ENCODE data around the gene SPINT2.
"Not testable (repeated sequence)": the region's sequence is repeated elsewhere in the genome, so short reads cannot be mapped to it uniquely, and the experiment has no call there.

The SPINT2 gene

DNA sequence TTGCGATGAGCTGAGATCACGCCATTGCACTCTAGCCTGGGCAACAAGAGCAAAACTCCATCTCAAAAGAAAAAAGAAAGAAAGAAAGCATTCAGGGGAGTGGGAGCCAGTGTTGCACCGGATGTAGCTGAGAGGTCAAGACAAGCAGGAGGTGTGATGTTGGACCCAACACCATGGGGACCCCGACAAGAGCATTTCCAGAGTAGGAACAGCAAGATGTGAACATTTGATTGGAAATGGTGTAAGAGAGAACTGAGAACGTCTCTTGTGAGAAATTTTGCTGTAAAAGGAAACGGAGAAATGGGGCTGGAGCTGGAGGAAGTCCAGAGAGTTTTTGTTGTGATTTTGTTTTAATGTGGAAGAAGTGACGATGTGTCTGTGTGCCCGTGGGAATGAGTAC lies 24.6 kb upstream of the SPINT2 start:
- no peak for DNase-seq (ENCODE audit: low read depth, low spot score)

DNA sequence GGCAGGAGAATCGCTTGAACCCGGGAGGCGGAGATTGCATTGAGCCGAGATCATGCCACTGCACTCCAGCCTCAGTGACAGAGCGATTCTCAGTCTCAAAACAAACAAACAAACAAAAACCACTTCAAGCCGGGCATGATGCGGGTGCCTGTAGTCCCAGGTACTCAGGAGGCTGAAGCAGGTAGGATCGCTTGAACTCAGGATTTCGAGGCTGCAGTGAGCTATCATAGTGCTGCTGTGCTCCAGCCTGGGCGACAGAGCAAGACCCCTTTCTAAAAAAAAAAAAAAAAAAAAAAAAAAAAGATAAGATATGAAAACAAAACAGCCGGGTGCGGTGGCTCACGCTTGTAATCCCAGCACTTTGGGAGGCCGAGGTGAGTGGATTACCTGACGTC lies 21.1 kb upstream of the SPINT2 start:
- no peak for DNase-seq (ENCODE audit: low read depth, low spot score)

DNA sequence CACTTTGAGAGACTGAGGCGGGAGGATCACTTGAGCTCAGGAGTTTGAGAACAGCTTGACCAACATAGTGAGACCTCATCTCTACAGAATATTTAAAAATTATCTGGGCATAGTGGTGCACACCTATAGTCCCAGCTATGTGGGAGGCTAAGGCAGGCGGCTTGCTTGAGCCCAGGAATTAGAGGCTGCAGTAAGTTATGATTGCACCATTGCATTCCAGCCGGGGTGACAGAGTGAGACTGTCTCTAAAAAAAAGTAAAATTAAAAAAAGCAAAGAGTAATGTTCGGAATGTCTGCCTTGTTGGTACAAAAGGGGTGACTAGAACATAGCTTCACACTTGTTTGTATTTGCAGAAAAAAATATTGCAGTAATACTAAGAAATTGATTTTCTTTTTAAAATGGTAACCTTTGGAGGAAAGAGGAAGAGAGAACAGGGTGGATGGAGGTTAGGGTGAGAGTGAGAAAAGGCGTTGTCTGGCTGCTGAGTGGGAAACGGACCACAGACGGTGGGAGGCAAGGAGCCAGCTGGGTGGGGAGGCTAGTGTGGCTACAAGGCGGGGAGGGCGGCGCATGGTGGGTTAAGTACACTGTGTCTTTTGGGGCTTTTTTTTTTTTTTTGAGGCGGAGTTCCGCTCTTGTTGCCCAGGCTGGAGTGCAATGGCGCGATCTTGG lies 18.4 kb upstream of the SPINT2 start:
- no peak for DNase-seq (ENCODE audit: low read depth, low spot score)

DNA sequence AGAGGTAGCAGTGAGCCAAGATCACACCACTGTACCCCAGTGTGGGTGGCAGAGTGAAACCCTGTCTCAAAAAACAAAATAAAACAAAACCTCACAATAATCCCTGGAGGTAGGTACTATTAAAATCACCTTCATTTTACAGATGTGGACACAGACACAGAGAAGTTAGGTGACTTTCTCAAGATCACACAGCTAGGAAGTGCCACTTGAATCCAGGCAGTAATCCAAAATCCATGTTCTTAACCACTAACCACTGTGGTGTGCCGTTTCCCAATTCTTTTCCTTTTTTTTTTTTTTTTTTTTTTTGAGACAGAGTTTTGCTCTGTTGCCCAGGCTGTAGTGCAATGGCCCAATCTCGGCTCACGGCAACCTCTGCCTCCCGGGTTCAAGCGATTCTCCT lies 17.2 kb upstream of the SPINT2 start:
- no peak for DNase-seq (ENCODE audit: low read depth, low spot score)

DNA sequence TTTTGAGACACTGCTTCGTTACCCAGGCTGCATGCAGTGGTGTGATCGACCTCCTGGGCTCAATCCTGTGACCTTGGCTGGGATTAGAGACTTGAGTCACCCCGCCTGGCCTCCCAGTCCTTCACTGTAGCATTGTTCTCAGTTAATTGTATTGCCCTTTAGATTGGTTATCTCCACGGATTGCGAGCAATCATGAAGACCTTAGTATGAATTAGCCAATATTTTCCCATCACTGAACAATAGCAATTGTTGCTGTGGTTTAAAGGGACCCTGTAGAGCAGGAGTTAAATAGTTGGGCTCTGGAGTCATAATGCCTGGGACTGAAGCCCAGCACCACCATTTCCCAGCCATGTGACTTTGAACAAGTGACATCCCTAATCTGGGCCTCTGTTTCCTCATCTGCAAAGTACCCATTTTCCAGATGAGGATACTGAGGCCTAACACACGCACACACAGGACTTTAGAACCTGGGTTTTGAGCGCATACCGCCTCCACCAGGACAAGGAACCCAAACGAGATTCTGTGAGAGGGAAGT lies 16.6 kb upstream of the SPINT2 start:
- no peak for DNase-seq (ENCODE audit: low read depth, low spot score)

DNA sequence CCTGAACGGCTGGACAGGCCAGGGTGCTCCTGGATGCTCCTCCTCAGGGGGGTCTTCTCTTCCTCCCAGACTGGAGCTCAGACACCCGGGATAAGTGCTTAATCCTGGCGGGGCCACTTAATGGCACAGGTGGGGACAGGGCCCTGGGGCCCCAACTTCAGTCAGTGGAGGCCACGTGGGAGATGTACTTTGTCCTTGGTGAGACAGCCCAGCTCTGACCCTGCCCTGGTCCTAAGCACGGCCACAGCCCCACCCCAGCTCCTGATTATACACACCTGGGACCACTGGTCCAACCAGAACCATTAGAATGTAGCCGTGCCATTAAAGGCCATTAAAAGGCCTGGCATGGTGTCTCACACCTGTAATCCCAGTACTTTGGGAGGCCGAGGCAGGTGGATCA lies 16.0 kb upstream of the SPINT2 start:
- DNase-seq (ENCODE audit: low read depth, low spot score), result no peak

DNA sequence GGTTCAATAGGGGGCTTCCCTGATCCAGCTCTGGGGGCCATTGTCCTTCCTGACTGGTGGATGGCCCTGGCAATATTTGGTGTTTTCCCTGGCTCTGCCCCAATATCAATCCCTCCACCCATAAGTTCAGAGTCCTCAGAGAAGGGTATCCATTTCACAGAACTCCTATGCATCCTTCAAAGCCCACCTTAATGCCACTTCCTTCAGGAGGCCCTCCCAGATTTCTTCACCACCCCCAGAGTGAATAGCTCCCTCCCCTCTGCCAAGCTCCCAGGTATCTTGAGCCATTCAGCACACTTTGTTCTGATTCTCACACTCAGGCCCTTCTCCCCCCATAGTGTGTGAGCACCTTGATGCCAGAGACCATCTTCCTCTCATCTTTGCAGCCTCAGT lies 13.9 kb upstream of the SPINT2 start:
- DNase-seq (ENCODE audit: low read depth, low spot score), result no peak

DNA sequence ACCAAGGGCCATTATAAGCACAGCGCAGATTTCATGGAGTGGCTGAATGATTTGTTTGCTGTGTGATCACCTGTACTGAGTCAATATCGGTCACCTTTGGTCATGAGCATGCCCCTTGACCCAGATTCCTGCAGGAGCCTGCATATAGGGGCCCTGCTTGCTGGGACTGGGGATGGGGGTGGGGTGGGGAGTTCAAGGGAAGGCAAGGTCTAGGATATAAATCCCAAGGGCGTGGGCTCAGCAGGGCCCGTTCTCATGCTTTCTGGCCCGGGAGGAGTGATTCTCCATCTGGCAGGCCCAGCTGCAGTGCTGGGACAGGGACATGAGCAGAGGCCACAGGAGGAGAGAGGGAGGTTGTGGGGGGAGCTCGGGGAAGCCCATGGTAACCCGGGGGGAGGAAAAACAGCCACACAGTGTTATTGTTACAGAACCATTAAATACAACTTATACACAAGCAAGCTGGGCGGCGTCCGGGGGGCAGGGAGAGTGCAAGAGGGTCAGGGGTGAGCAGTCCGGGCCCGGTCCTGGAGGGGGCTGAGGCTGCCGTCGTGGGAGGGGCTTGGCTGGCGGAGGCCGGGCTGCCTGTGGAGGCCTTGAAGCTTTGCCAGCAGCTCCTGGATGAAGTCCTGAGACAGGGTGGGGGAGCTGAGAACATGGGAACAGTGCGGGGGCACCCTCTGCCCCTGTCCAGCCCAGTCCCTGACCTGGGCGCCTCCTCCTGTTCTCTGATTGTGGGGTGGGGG lies 13.4 kb upstream of the SPINT2 start:
- no peak for DNase-seq (ENCODE audit: low read depth, low spot score)

DNA sequence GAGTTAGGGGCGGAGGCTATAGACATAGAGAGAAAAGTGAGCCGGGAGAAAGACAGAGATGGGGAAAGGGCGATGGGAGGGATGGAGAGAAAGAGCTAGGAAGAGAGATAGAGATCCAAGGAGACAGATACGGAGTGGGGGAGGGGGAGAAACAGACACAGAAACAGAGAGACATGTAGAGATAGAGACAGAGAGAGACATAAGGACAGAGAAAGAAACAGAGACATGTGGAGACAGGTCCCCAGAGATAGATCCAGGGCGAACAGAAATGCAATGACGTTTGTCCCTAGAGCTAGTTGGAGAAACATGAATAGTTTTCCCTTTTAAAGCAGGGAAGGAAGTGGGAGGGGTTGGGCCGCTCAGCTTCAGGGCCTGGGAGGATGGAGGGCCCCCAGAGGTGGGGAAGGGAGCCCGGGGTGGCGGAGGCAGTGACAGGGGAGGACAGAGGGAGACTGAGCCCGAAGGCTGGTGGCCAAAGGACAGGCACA lies 12.8 kb upstream of the SPINT2 start:
- DNase-seq (ENCODE audit: low read depth, low spot score), result no peak

DNA sequence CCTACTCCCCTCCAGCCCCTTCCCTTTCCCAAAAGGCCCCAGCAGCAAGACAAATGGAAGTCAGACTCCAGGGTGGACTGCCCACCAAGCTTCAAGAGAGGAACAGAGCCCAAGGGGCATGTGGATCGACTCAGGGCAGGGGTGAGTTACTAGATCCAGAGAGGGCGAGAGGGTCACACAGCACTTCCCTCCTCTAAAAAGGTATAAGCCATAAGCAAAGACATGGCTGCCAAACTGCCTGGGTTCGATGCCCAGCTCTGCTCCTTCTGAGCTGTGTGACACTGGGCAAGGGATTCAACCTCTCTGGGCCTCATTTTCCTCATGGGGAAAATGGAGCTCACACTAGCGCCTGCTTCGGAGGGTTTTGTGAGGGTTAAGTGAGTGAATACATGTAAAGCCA lies 12.0 kb upstream of the SPINT2 start:
- no peak for DNase-seq (ENCODE audit: low read depth, low spot score)

DNA sequence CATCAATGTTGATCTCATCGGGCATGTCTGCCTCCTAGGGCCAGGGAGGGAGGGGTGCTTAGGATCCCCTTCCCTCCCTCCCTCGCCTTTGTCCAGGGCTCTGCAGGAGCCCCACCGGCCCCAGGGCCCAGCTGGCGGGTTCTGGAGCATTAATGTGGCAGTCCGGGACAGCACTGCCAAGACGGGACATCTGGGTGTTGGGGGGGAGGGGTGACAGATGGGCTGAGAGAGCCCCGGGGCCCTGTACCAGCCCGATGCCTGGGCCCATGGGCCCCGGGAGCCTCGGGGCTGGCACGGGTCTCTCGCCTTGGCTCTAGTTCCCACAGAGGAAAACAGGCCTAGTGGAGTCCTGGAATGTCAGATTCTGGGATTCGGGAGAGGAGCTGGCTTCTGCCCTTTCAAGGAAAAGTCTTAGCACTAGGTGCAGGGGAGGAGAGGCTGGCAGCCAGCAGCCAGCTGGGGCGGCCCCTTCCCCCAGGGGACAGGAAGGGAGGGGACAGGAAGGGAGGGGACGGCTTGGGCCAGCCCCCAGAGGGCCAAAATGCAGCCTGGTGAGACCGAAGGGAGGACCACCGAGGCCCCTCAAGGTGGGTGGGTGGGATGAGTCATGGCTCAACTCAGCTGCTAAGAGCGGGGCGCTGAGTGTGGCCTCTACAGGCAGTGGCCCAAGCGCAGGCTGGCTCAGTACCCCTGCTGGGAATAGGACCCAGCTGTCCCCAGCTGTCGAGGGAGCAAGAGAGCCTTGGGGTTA lies 11.3 kb upstream of the SPINT2 start:
- DNase-seq (ENCODE audit: low read depth, low spot score), result no peak

DNA sequence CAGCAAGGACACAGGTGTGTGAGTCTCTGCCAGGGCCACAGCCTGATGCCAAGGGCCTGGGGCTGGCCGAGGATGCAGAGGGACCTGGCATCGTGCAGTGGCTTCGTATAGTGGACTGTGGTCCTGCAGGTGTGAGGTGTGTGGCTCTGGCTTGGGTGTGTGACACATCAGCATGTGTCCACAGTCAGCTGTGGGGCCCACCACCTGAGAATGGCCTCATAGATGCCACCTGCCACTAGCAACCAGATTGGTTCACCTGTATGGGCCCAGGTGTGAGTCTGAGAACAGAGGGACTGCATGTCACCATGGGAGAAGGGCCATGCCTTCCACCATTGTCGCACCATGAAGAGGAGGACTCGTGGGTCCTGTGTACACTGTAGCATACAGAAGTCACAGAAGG lies 10.6 kb upstream of the SPINT2 start:
- DNase-seq (ENCODE audit: low read depth, low spot score), result no peak

DNA sequence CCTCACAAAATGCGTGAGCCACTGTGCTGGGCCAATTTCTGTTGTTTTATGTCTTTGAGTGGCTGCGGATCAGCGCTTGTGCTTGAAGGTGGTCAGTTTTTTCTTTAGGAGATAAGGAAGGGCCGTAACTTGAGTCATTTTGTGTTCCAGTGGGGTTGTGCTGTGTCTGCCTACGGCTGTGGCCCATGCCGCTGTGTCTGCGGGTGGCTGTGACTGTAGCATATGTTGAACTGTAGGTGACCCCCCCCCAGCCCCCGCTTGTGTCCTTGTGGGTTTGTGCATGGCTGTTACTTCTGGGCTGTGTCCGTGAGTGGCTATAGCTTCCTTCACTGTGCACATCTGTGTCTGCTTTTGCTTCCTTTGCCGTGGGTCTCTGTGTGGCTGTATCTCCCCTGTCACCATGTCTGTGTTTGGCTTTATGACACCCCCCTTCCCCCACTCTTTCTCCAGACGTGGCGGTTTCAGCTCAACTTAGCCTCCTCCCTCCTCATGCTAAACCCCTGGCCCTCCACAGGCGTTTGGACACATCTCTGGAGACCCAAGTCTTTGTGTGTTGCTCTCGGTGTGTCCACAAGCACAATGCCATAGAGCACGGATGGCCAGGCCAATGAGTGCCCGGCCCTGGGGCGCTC lies 8.9 kb upstream of the SPINT2 start:
- DNase-seq (ENCODE audit: low read depth, low spot score), result no peak

DNA sequence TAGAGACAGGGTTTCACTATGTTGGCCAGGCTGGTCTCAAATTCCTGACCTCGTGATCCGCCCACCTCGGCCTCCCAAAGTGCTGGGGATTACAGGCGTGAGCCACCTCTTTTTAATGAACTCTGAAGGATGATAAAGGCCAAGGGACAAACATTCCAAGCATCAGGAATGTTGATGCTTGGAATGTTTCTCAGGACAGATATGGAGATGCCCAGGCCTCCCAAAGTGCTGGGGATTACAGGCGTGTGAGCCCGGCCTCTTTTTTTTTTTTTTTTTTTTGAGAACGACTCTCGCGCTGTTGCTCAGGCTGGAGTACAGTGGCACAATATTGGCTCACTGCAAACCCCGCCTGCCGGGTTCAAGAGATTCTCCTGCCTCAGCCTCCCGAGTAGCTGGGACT lies 2.4 kb upstream of the SPINT2 start:
- DNase-seq (ENCODE audit: low read depth, low spot score), result not testable (repeated sequence)

DNA sequence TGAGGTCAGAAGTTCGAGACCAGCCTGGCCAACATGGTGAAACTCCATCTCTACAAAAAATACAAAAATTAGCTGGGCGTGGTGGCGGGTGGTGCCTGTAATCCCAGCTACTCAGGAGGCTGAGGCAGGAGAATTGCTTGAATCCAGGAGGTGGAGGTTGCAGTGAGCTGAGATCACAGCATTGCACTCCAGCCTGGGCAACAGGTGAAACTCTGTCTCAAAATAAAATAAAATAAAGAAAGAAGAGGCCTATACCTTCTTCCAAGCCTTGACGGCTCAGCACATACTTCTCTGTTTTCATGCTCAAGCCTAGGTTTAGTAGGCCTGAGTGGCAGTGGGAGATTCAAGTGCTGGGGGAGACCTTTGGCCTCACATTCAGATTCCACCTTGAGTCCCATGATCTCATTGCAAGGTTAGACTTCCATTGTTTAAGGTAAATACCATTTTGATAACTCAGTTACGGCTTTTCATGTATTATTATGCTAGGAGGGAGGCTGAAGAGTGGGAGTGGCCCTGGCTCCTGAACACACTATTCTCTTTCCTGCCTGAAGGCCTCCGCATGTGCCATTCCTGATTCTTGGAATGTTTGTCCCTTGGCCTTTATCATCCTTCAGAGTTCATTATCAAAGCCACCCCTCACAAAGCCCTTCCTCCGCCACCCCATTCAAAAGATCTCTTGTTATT lies 1.6 kb upstream of the SPINT2 start:
- DNase-seq (ENCODE audit: low read depth, low spot score), result no peak

DNA sequence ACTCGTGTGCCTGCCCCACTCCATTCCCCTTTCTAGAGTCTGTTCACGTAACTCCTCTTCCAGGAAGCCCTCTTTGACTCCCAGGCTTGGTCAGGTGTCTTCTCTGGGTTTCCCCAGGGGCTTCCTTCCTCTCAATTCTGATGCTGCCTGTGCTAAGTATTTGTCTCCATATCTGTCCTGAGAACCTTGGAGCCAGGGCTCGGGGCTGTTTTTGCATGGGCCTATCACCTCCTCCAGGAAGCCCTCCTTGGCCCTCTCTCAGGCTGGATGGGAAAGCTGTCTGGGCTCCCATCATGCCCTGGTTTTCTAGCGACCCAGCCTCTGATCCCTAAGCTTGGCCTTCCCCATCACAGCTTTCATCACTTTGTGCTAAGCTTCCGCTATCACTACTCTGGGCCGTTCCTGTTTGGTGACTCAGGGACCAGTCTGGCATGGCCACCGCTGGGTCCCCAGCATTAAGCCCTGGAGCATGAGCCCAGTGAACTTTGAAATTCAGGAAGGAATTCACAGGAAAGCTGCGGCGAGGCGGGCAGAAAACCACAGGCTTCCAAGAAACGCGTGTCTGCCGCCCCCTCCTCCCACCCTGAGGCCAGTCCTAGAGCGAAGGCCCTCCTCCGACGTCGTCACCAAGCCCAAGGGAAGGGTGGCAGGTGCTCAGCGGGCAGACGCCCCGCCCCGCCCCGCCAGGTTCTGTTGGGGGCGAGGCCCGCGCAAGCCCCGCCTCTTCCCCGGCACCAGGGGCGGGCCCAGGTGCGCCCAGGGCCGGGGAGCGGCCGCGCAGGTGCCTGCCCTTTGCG lies 486 bp upstream of the SPINT2 start:
- no peak for DNase-seq (ENCODE audit: low read depth, low spot score)

DNA sequence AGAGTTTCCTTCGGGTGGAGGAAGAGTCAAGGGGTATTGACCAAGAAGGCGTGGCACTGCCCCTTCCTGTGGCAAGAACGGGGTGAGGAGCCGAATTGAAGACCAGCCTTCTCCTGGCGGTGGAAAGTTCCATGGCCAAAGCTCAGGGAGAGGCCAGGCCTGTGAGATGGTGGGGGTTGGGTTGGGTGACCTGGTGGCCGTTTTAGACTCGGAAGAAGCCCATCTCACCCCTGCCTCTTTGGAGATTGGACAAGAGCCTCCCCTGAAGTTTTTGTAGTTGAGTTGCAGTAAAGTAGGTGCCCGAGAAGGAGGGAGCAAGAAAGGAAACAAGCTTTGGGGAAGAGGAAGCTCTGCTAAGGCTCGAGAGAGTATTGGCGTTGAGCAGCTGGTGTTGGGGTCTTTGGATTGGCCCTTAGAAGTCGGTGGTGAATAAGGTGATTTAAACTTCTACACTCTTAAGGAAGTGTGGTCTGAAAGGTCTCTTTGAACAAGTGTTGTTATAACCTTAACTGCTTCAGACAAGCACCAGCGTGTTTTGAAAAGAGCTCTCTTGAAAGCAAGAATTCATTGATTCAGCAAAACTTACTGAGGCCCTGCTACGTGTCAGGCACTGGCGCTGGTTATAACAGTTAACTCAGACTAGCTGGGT lies 964 bp downstream of the SPINT2 start:
- no peak for DNase-seq (ENCODE audit: low read depth, low spot score)

DNA sequence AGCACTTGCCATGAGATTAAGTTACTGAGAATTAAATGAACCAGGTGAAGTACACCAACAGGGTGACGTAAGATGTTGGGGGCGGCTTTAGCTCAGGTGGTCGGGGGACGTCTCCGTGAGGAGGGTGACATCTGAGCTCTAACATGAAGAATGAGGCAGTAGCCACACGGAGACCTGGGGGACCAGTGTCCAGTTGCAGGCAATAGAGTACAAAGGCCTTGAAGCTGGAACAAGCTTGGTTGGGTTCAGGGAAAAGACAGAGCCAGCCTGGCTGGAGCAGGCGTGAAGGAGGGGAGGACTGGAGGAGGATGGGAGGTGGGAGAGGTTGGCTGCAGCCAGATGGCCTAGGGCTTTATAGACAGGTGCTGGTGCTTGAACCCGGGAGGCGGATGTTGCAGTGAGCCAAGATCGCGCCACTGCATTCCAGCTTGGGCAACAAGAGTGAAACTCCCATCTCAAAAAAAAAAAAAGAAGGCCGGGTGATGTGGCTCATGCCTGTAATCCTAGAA lies 1.6 kb downstream of the SPINT2 start:
- no peak for DNase-seq (ENCODE audit: low read depth, low spot score)

DNA sequence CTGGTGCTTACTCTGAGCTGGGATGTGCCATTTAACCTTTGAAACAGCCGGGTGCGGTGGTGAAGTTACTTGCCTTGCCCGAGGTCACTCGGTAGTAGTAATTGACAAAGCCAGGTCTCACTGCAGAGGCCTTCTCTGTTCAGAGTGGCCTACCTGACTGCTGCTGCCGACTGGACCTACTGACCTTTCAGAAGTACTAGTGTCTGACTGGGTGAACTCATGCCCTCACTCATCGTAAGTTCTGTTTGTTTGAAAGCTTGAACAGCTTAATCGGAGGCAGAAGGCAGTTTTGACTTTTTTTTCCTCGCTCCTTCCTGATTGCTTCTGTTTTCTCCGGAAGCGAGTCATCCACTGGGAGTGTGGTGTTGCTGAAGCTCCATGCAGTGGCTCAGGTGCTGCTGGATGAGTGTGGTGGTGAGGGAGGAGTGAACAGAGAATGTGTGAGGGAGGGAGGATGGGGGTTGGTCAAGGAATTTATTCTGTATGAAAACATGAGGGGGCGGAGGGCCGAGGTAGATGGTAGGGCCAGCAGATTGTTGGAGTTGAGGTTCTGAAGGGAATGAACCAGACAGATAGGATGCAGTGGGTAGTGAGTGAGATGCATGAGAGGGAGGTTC lies 2.7 kb downstream of the SPINT2 start:
- no peak for DNase-seq (ENCODE audit: low read depth, low spot score)
